HL-60 (cell line): ENCODE measurements around the gene BLOC1S3.

Experiments used
- DNase-seq, 2 experiments: peaks; one replicate each; pipeline ENCODE4 v3.0.0-alpha.2; 2010 to 2020; ENCODE audit warnings: low read depth in 1 of 2, low spot score in 1 of 2
- H3K27ac ChIP-seq: fragments of 250-450 bp; sonication (Bioruptor Pico); replicated peaks from 2 replicates; pipeline ENCODE4 v1.5.1; 2020; ENCODE audit warnings: mild to moderate bottlenecking, moderate library complexity
- H3K27me3 ChIP-seq: fragments of 250-450 bp; sonication (Bioruptor Pico); 2 replicates; pipeline ENCODE4 v1.5.1; 2021; ENCODE audit warnings: mild to moderate bottlenecking, moderate library complexity; ENCODE audit not compliant: insufficient read depth, poor library complexity, severe bottlenecking
- H3K4me3 ChIP-seq: replicated peaks from 2 replicates; pipeline ENCODE4 v1.5.1; 2011; ENCODE audit warnings: mild to moderate bottlenecking, control low read depth, low read length; ENCODE audit not compliant: insufficient read depth
- CTCF ChIP-seq: IDR thresholded peaks from one replicate; pipeline ENCODE4 v1.5.1; 2011; ENCODE audit warnings: low read length, control low read depth, inconsistent platforms; ENCODE audit not compliant: insufficient read depth
- GABPA ChIP-seq: IDR thresholded peaks from 2 replicates; pipeline ENCODE4 v1.6.1; 2012; ENCODE audit warnings: low read depth
- POLR2AphosphoS5 ChIP-seq: IDR thresholded peaks from 2 replicates; pipeline ENCODE4 v1.6.1; 2012; ENCODE audit warnings: low read depth
- REST ChIP-seq: IDR thresholded peaks from 2 replicates; pipeline ENCODE4 v1.6.1; 2012; ENCODE audit warnings: low read depth; ENCODE audit not compliant: insufficient replicate concordance
- SPI1 ChIP-seq: IDR thresholded peaks from 2 replicates; pipeline ENCODE4 v1.6.1; 2012; ENCODE audit warnings: low read depth, mild to moderate bottlenecking, borderline replicate concordance

Gene BLOC1S3

GRCh38 chr19:45145270-45146189 is 33.1 kb upstream of the BLOC1S3 start:
- H3K27ac ChIP-seq, result no peak overlapping the region
- H3K27me3 ChIP-seq, result no peaks in the 10 kb centered on the region
- no peak overlapping the region for H3K4me3 ChIP-seq
- TF ChIP-seq SPI1 (no peak), CTCF (no peak), GABPA (no peak), POLR2AphosphoS5 (no peak), REST (no peak)
- DNase-seq, result no peak

GRCh38 chr19:45146251-45146650 is 32.3 kb upstream of the BLOC1S3 start:
- H3K4me3 ChIP-seq, result no peak overlapping the region
- no peaks in the 10 kb centered on the region for H3K27me3 ChIP-seq
- TF ChIP-seq CTCF (no peak), SPI1 (peak; percentile 34; the same call in 1 of the 2 replicates)
- H3K27ac ChIP-seq, result no peak overlapping the region
- DNase-seq, result peak in 1 of 2 experiments; percentile 57

GRCh38 chr19:45146741-45147205 is 31.8 kb upstream of the BLOC1S3 start:
- TF ChIP-seq POLR2AphosphoS5, result 0 out of 2 replicates have a peak, but pooled peaks have one; percentile 12
- no peak for TF ChIP-seq SPI1
- peaks cover 2% of the 10 kb centered on the region for H3K27me3 ChIP-seq
- H3K27ac ChIP-seq, result no peak overlapping the region
- H3K4me3 ChIP-seq, result no peak overlapping the region
- DNase-seq, result no peak

- peaks cover 9% of the 10 kb centered on the region for H3K27me3 ChIP-seq
- TF ChIP-seq CTCF, result no peak
- TF ChIP-seq GABPA, result no peak
- no peak for TF ChIP-seq SPI1
- no peak for TF ChIP-seq REST
- TF ChIP-seq POLR2AphosphoS5, result no peak
- H3K4me3 ChIP-seq, result no peak overlapping the region
- no peak for DNase-seq
- H3K27ac ChIP-seq, result no peak overlapping the region
These were observed 30.5 kb upstream of the BLOC1S3 start for GRCh38 chr19:45147835-45148676.
